Measurements from ENCODE around the gene SHISAL1.

The SHISAL1 gene

GRCh38 chr22:44209343-44209742 lies 103.4 kb downstream of the SHISAL1 start:
- DNase-seq (ENCODE audit: low read depth): no peak
- TF ChIP-seq CTCF (IDR thresholded peaks at IDR 0.05; ENCODE audit: control insufficient read depth, extremely low read depth, insufficient read depth): no peak

DNA sequence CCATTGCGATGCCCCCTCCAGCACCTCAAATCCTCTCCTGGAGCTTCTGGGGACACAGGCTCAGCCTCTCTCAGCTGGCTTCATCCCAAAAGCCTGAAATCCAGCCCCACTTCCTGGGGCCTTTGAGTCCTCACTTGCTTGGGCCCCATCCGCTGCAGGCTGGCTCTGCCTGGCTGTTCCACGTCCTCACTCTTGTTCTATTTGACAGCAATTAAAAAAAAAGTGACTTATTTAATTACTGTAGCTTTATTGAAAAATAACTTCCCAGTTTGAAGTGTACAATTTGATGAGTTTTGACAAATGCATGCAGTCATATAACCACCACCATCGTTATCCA lies 104.8 kb downstream of the SHISAL1 start:
- DNase-seq (ENCODE audit: low read depth): no peak
- TF ChIP-seq CTCF (IDR thresholded peaks at IDR 0.05; ENCODE audit: control insufficient read depth, extremely low read depth, insufficient read depth): no peak
- H3K4me3 ChIP-seq (ENCODE audit: low read depth, low read length): no peak overlapping the region

More at GRCh38 chr22:44209343-44209742, 103.4 kb downstream of the SHISAL1 start:
- no peak overlapping the region for H3K4me3 ChIP-seq (ENCODE audit: low read depth, low read length)

DNA sequence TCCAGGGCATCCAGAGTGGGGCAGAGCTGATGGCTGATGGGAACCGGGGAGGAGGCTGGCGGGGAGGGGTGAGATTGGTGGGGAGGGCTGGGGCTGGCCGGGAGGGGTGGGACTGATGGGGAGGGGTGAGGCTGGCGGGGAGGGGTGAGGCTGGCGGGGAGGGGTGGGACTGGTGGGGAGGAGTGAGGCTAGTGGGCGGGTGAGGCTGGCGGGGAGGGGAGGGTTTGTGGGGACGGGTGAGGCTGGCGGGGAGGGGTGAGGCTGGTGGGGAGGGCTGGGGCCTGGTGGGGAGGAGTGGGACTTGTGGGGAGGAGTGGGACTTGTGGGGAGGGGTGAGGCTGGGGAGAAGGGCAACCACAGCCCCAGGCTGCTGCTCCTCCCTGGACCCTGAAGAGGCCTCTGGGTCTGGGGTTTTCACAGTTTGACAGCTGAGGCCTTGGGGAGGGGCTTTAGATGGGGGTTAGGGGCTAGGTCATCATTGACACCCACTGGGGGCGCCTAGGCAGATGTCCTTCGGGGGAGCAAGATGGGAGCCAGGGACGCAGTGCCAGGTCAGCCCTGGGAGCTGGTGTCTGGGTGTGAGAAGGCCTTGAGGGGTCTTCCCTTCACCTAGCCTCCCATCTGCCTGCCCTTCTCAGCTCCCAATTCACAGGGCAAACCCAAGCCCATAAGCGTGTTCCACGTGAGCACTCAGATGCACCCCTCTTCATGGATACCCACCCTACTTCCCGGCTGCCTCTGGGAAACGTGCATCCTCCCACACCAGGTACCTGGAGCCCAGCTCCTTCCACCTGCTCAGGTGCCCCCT lies 105.4 kb downstream of the SHISAL1 start:
- no peak for DNase-seq (ENCODE audit: low read depth)
- TF ChIP-seq CTCF (IDR thresholded peaks at IDR 0.05; ENCODE audit: control insufficient read depth, extremely low read depth, insufficient read depth): no peak
- no peak overlapping the region for H3K4me3 ChIP-seq (ENCODE audit: low read depth, low read length)

GRCh38 chr22:44206696-44207095 lies 106.1 kb downstream of the SHISAL1 start:
- no peak for DNase-seq (ENCODE audit: low read depth)
- no peak overlapping the region for H3K4me3 ChIP-seq (ENCODE audit: low read depth, low read length)
- TF ChIP-seq CTCF (IDR thresholded peaks at IDR 0.05; ENCODE audit: control insufficient read depth, extremely low read depth, insufficient read depth): no peak

GRCh38 chr22:44206330-44206645 lies 106.5 kb downstream of the SHISAL1 start:
- no peak for TF ChIP-seq CTCF (IDR thresholded peaks at IDR 0.05; ENCODE audit: control insufficient read depth, extremely low read depth, insufficient read depth)
- no peak overlapping the region for H3K4me3 ChIP-seq (ENCODE audit: low read depth, low read length)
- DNase-seq (ENCODE audit: low read depth): no peak

GRCh38 chr22:44205516-44206329 lies 107.0 kb downstream of the SHISAL1 start:
- no peak for TF ChIP-seq CTCF (IDR thresholded peaks at IDR 0.05; ENCODE audit: control insufficient read depth, extremely low read depth, insufficient read depth)
- DNase-seq (ENCODE audit: low read depth): no peak
- no peak overlapping the region for H3K4me3 ChIP-seq (ENCODE audit: low read depth, low read length)
